Measurements from ENCODE around the gene BMPER. TPM values are rescaled to one million over a fixed set of nuclear protein-coding genes. Genes with fewer than 3 reads are reported as not detected.

BMPER gene
- total and polyA plus RNA-seq, 10 of the 15 experiments (the other 5 are each of a cell fraction or from before 2014, with no cell fraction given), result 0.02 to 0.08 TPM; not detected in 8

GRCh38 chr7:34086981-34087380, 181.6 kb downstream of the BMPER start:
- no peaks in the 10 kb centered on the region for H3K36me3 ChIP-seq (ENCODE audit: control insufficient read depth in 2 of 2, insufficient read depth in 2 of 2, low read length in 1 of 2)
- no peaks in the 10 kb centered on the region for H4K20me1 ChIP-seq (ENCODE audit: control insufficient read depth, insufficient read depth)
- ChIA-PET SMC1A (ENCODE audit: uncharacterized antibody, unreplicated experiment) (interaction anchor here (1.4 kb wide), 1 partner anchor 899 kb away, joined by 3 read pairs; no protein-coding TSS in a partner anchor), CTCF (interaction anchor here (1.6 to 2.0 kb wide), 2 partner anchors 15 to 901 kb away, joined by 5 to 12 read pairs; no protein-coding TSS in a partner anchor), RAD21 (ENCODE audit: unreplicated experiment) (no interaction called here), POLR2A (interaction anchor here (0.6 kb wide), 1 partner anchor 1195 kb away, joined by 4 read pairs; no protein-coding TSS in a partner anchor)
- DNase-seq (ENCODE audit: low read depth, low spot score) (no peak), ATAC-seq (no peak), FAIRE-seq (no peak)
- H3K9me3 ChIP-seq (replicated peaks; ENCODE audit: control insufficient read depth, insufficient read depth, low read length), result no peaks in the 10 kb centered on the region
- no peaks in the 10 kb centered on the region for H3K79me2 ChIP-seq (ENCODE audit: control insufficient read depth, insufficient read depth, low read length)
- 32% methylated on average over 5 of the region's 5 CpGs for WGBS (ENCODE audit: insufficient coverage, insufficient replicate concordance, low lambda C conversion rate, missing lambda C conversion rate)
- BruUV-seq (replicated peaks), result no TSS peak
- no peak overlapping the region for H3K9ac ChIP-seq (ENCODE audit: control insufficient read depth, insufficient read depth, low read length)
- TF ChIP-seq PKNOX1 (IDR thresholded peaks at IDR 0.05) (no peak), BHLHE40 (IDR thresholded peaks at IDR 0.05; ENCODE audit: borderline replicate concordance in 1 of 2, low read depth in 2 of 2, low read length in 1 of 2) (no peak), TARDBP (IDR thresholded peaks at IDR 0.05; ENCODE audit: borderline replicate concordance) (no peak)
- intact Hi-C loops (cut with micrococcal nuclease; ENCODE audit: unreplicated experiment), result no loop called here
- no peaks in the 10 kb centered on the region for H3K27me3 ChIP-seq (replicated peaks in 1 of 2; ENCODE audit: control insufficient read depth in 2 of 2, insufficient read depth in 2 of 2, low read length in 1 of 2)
- no peak overlapping the region for H2AFZ ChIP-seq (ENCODE audit: control insufficient read depth, low read depth, low read length)
- no peak overlapping the region for H3K4me3 ChIP-seq
- in situ Hi-C loops (cut with MboI), result no loop called here
- no peak overlapping the region for H3K4me2 ChIP-seq (ENCODE audit: control insufficient read depth, insufficient read depth)
- H3K4me1 ChIP-seq (ENCODE audit: control insufficient read depth, insufficient read depth, low read length), result no peaks in the 10 kb centered on the region
- H3K27ac ChIP-seq (ENCODE audit: control insufficient read depth, insufficient read depth), result no peak overlapping the region
